Activated CD8-positive, alpha-beta memory T cell treated with anti-CD3 and anti-CD28 coated beads, Interleukin-2, amount 10 ng/mL, durations not matched to agents 7 days and 5 days (primary cell): Measurements from ENCODE around the gene SCN8A. TPM values are rescaled to one million over a fixed set of nuclear protein-coding genes. Genes with fewer than 3 reads are reported as not detected.
"Not testable (repeated sequence)": the region's sequence is repeated elsewhere in the genome, so short reads cannot be mapped to it uniquely, and the experiment has no call there.

ENCODE experiments used
- ATAC-seq: fragments of 150-1000 bp; cut with Tn5 transposase; one replicate; pipeline ENCODE4 v1.10.0; 2021; ENCODE audit warnings: moderate library complexity
- CTCF ChIA-PET: fragments of 350-600 bp; sonication (Branson Sonifier 250); formaldehyde crosslinking; loops from one replicate; lab custom pipeline; 2021; ENCODE audit warnings: antibody characterized with exemption; lab: Charles Lee
- DNase-seq: peaks from one replicate; pipeline ENCODE4 v3.0.0-alpha.2; 2020
- H3K27ac Mint-ChIP-seq: one replicate; pipeline ENCODE4 v1.8.0; 2021; ENCODE audit warnings: mild to moderate bottlenecking, mixed read lengths
- H3K27me3 Mint-ChIP-seq: one replicate; pipeline ENCODE4 v1.8.0; 2021; ENCODE audit warnings: mixed read lengths
- H3K36me3 Mint-ChIP-seq: one replicate; pipeline ENCODE4 v1.8.0; 2021; ENCODE audit warnings: mild to moderate bottlenecking, mixed read lengths
- H3K4me1 Mint-ChIP-seq: one replicate; pipeline ENCODE4 v1.8.0; 2021; ENCODE audit warnings: mixed read lengths
- H3K4me3 Mint-ChIP-seq: one replicate; pipeline ENCODE4 v1.8.0; 2021; ENCODE audit warnings: mild to moderate bottlenecking, moderate library complexity, mixed read lengths
- H3K9me3 Mint-ChIP-seq: one replicate; pipeline ENCODE4 v1.8.0; 2022; ENCODE audit warnings: low read depth, mixed read lengths
- total RNA-seq, 2 experiments: library from RNA; stranded (reverse); gene quantifications; one replicate each; pipeline ENCODE4 v1.2.3, GENCODE V29; 2021

Gene SCN8A
- total RNA-seq, 2 experiments from 2014 or later, result 1.3 to 2.3 TPM

- H3K27me3 Mint-ChIP-seq, result peaks cover 14% of the 10 kb centered on the region
- H3K9me3 Mint-ChIP-seq, result no peaks in the 10 kb centered on the region
- H3K27ac Mint-ChIP-seq, result no peak overlapping the region
- CTCF ChIA-PET, result interaction anchor here (1.1 kb wide), 1 partner anchor 9 kb away, joined by 3 read pairs; no protein-coding TSS in a partner anchor
- ATAC-seq (no peak), DNase-seq (no peak)
- H3K4me3 Mint-ChIP-seq, result no peak overlapping the region
- no peaks in the 10 kb centered on the region for H3K36me3 Mint-ChIP-seq
- peaks cover 12% of the 10 kb centered on the region for H3K4me1 Mint-ChIP-seq
These were observed 188.8 kb downstream of the SCN8A start for GRCh38 chr12:51779876-51780275.

- H3K4me3 Mint-ChIP-seq, result no peak overlapping the region
These were observed 193.7 kb downstream of the SCN8A start for GRCh38 chr12:51784688-51785087.

GRCh38 chr12:51785906-51786305 is 194.9 kb downstream of the SCN8A start:
- no peaks in the 10 kb centered on the region for H3K9me3 Mint-ChIP-seq
- no peak overlapping the region for H3K27ac Mint-ChIP-seq
- ATAC-seq (no peak), DNase-seq (no peak)
- H3K4me1 Mint-ChIP-seq, result peaks cover 6% of the 10 kb centered on the region
- H3K36me3 Mint-ChIP-seq, result no peaks in the 10 kb centered on the region
- H3K27me3 Mint-ChIP-seq, result peaks cover 7% of the 10 kb centered on the region
- CTCF ChIA-PET, result interaction anchor here (1.7 kb wide), 1 partner anchor 16 kb away, joined by 3 read pairs; no protein-coding TSS in a partner anchor
- no peak overlapping the region for H3K4me3 Mint-ChIP-seq

More at GRCh38 chr12:51784688-51785087, 193.7 kb downstream of the SCN8A start:
- Mint-ChIP-seq H3K4me1 (peaks cover 14% of the 10 kb centered on the region), H3K36me3 (no peaks in the 10 kb centered on the region), H3K9me3 (no peaks in the 10 kb centered on the region), H3K27ac (no peak overlapping the region), H3K27me3 (peaks cover 7% of the 10 kb centered on the region)
- CTCF ChIA-PET, result interaction anchor here (1.7 kb wide), 1 partner anchor 17 kb away, joined by 3 read pairs; no protein-coding TSS in a partner anchor
- DNase-seq (no peak), ATAC-seq (no peak)

- Mint-ChIP-seq H3K4me1 (peaks cover 5% of the 10 kb centered on the region), H3K36me3 (no peaks in the 10 kb centered on the region), H3K27ac (no peak overlapping the region), H3K4me3 (no peak overlapping the region), H3K9me3 (no peaks in the 10 kb centered on the region), H3K27me3 (no peaks in the 10 kb centered on the region)
- no peak for DNase-seq
- no peak for ATAC-seq
- CTCF ChIA-PET, result interaction anchor here (1.0 kb wide), 1 partner anchor 8 kb away, joined by 3 read pairs; no protein-coding TSS in a partner anchor
These were observed 197.8 kb downstream of the SCN8A start for GRCh38 chr12:51788876-51789275.

- Mint-ChIP-seq H3K36me3 (no peaks in the 10 kb centered on the region), H3K9me3 (no peaks in the 10 kb centered on the region), H3K4me3 (no peak overlapping the region), H3K4me1 (no peaks in the 10 kb centered on the region), H3K27me3 (no peaks in the 10 kb centered on the region), H3K27ac (no peak overlapping the region)
- CTCF ChIA-PET, result interaction anchor here (0.6 to 1.3 kb wide), 2 partner anchors 14 to 84 kb away, joined by 3 read pairs; no protein-coding TSS in a partner anchor
- ATAC-seq, result no peak
- DNase-seq, result no peak
These were observed 201.4 kb downstream of the SCN8A start for GRCh38 chr12:51792417-51792816.

- no peak for ATAC-seq
- no peak for DNase-seq
- H3K27ac Mint-ChIP-seq, result no peak overlapping the region
- H3K4me3 Mint-ChIP-seq, result no peak overlapping the region
- no peaks in the 10 kb centered on the region for H3K27me3 Mint-ChIP-seq
- CTCF ChIA-PET, result no interaction called here
- no peaks in the 10 kb centered on the region for H3K9me3 Mint-ChIP-seq
- H3K36me3 Mint-ChIP-seq, result no peaks in the 10 kb centered on the region
- H3K4me1 Mint-ChIP-seq, result no peaks in the 10 kb centered on the region
These were observed 202.2 kb downstream of the SCN8A start for GRCh38 chr12:51793201-51793600.

- Mint-ChIP-seq H3K27ac (no peak overlapping the region), H3K27me3 (no peaks in the 10 kb centered on the region)
These were observed 206.3 kb downstream of the SCN8A start for GRCh38 chr12:51797301-51797700.

GRCh38 chr12:51798051-51798450 is 207.0 kb downstream of the SCN8A start:
- H3K4me1 Mint-ChIP-seq, H3K36me3 Mint-ChIP-seq, H3K27me3 Mint-ChIP-seq, H3K4me3 Mint-ChIP-seq, H3K9me3 Mint-ChIP-seq, H3K27ac Mint-ChIP-seq, CTCF ChIA-PET, DNase-seq, ATAC-seq: not testable (repeated sequence)

More at GRCh38 chr12:51797301-51797700, 206.3 kb downstream of the SCN8A start:
- no peaks in the 10 kb centered on the region for H3K9me3 Mint-ChIP-seq
- CTCF ChIA-PET, result no interaction called here
- no peaks in the 10 kb centered on the region for H3K36me3 Mint-ChIP-seq
- DNase-seq (no peak), ATAC-seq (no peak)
- H3K4me1 Mint-ChIP-seq, result no peaks in the 10 kb centered on the region
- H3K4me3 Mint-ChIP-seq, result no peak overlapping the region

GRCh38 chr12:51798501-51798900 is 207.5 kb downstream of the SCN8A start:
- Mint-ChIP-seq H3K4me1 (no peaks in the 10 kb centered on the region), H3K36me3 (no peaks in the 10 kb centered on the region), H3K27ac (no peak overlapping the region), H3K4me3 (no peak overlapping the region), H3K27me3 (no peaks in the 10 kb centered on the region), H3K9me3 (no peaks in the 10 kb centered on the region)
- ATAC-seq, result no peak
- DNase-seq, result no peak
- CTCF ChIA-PET, result no interaction called here

GRCh38 chr12:51801027-51801426 is 210.0 kb downstream of the SCN8A start:
- no peak overlapping the region for H3K4me3 Mint-ChIP-seq
- CTCF ChIA-PET, result interaction anchor here (1.1 to 2.3 kb wide), 3 partner anchors 13 to 20 kb away, joined by 3 to 6 read pairs (median 4); a partner anchor contains a TSS

GRCh38 chr12:51806896-51807295 is 215.9 kb downstream of the SCN8A start:
- Mint-ChIP-seq H3K4me1 (no peaks in the 10 kb centered on the region), H3K4me3 (no peak overlapping the region), H3K9me3 (no peaks in the 10 kb centered on the region), H3K27me3 (peaks cover 5% of the 10 kb centered on the region), H3K36me3 (no peaks in the 10 kb centered on the region), H3K27ac (no peak overlapping the region)
- no peak for DNase-seq
- no peak for ATAC-seq
- CTCF ChIA-PET, result interaction anchor here (1.7 kb wide), 1 partner anchor 14 kb away, joined by 5 read pairs; no protein-coding TSS in a partner anchor

More at GRCh38 chr12:51801027-51801426, 210.0 kb downstream of the SCN8A start:
- no peaks in the 10 kb centered on the region for H3K36me3 Mint-ChIP-seq
- H3K27me3 Mint-ChIP-seq, result no peaks in the 10 kb centered on the region
- H3K9me3 Mint-ChIP-seq, result no peaks in the 10 kb centered on the region
- DNase-seq (no peak), ATAC-seq (no peak)
- H3K27ac Mint-ChIP-seq, result no peak overlapping the region
- H3K4me1 Mint-ChIP-seq, result no peaks in the 10 kb centered on the region

- H3K27me3 Mint-ChIP-seq, result peaks cover 5% of the 10 kb centered on the region
- ATAC-seq, result no peak
- H3K4me3 Mint-ChIP-seq, result no peak overlapping the region
- no peaks in the 10 kb centered on the region for H3K36me3 Mint-ChIP-seq
- H3K9me3 Mint-ChIP-seq, result no peaks in the 10 kb centered on the region
- CTCF ChIA-PET, result interaction anchor here (0.9 to 1.2 kb wide), 3 partner anchors 12 to 388 kb away, joined by 3 to 4 read pairs (median 4); no protein-coding TSS in a partner anchor
- H3K27ac Mint-ChIP-seq, result no peak overlapping the region
- H3K4me1 Mint-ChIP-seq, result no peaks in the 10 kb centered on the region
- DNase-seq, result no peak
These were observed 218.2 kb downstream of the SCN8A start for GRCh38 chr12:51809193-51809592.

- no peak overlapping the region for H3K27ac Mint-ChIP-seq
- DNase-seq (no peak), ATAC-seq (no peak)
- H3K4me3 Mint-ChIP-seq, result no peak overlapping the region
- no peaks in the 10 kb centered on the region for H3K9me3 Mint-ChIP-seq
- H3K27me3 Mint-ChIP-seq, result peaks cover 16% of the 10 kb centered on the region
- CTCF ChIA-PET, result interaction anchor here (1.0 kb wide), 2 partner anchors 9 to 390 kb away, joined by 3 to 4 read pairs; no protein-coding TSS in a partner anchor
- H3K36me3 Mint-ChIP-seq, result no peaks in the 10 kb centered on the region
- H3K4me1 Mint-ChIP-seq, result peaks cover 3% of the 10 kb centered on the region
These were observed 220.5 kb downstream of the SCN8A start for GRCh38 chr12:51811203-51812202.
